ENCODE results near the gene PAOX. TPM values are rescaled to one million over a fixed set of nuclear protein-coding genes. Genes with fewer than 3 reads are reported as not detected.
A peak's percentile ranks its signal among the peaks of the same experiment; 100 is the strongest.

Gene PAOX
- total RNA-seq, 1 donor from 2014 or later, result 6.3 TPM

GRCh38 chr10:133419211-133419950 is 40.3 kb downstream of the PAOX start:
- no peak for TF ChIP-seq CTCF (IDR thresholded peaks at IDR 0.05)
- Mint-ChIP-seq H3K4me1 (ENCODE audit: low read depth) (no peaks in the 10 kb centered on the region), H3K4me3 (ENCODE audit: unreplicated experiment) (no peak overlapping the region), H3K27me3 (ENCODE audit: low read depth) (no peaks in the 10 kb centered on the region), H3K36me3 (ENCODE audit: low read depth) (peaks cover 13% of the 10 kb centered on the region), H3K9me3 (ENCODE audit: low read depth) (no peaks in the 10 kb centered on the region), H3K27ac (ENCODE audit: unreplicated experiment) (no peak overlapping the region)
- DNase-seq (ENCODE audit: low spot score), result peak; percentile 88

- no peaks in the 10 kb centered on the region for H3K27me3 Mint-ChIP-seq (ENCODE audit: low read depth)
- H3K9me3 Mint-ChIP-seq (ENCODE audit: low read depth), result no peaks in the 10 kb centered on the region
- DNase-seq (ENCODE audit: low spot score), result no peak
- no peak overlapping the region for H3K27ac Mint-ChIP-seq (ENCODE audit: unreplicated experiment)
- H3K36me3 Mint-ChIP-seq (ENCODE audit: low read depth), result peaks cover 13% of the 10 kb centered on the region
- H3K4me3 Mint-ChIP-seq (ENCODE audit: unreplicated experiment), result no peak overlapping the region
- H3K4me1 Mint-ChIP-seq (ENCODE audit: low read depth), result no peaks in the 10 kb centered on the region
- no peak for TF ChIP-seq CTCF (IDR thresholded peaks at IDR 0.05)
Measured at GRCh38 chr10:133420028-133420427, 41.0 kb downstream of the PAOX start.

GRCh38 chr10:133420579-133420978 is 41.5 kb downstream of the PAOX start:
- Mint-ChIP-seq H3K9me3 (ENCODE audit: low read depth) (no peaks in the 10 kb centered on the region), H3K27me3 (ENCODE audit: low read depth) (no peaks in the 10 kb centered on the region), H3K4me3 (ENCODE audit: unreplicated experiment) (no peak overlapping the region), H3K27ac (ENCODE audit: unreplicated experiment) (no peak overlapping the region), H3K4me1 (ENCODE audit: low read depth) (no peaks in the 10 kb centered on the region), H3K36me3 (ENCODE audit: low read depth) (peaks cover 8% of the 10 kb centered on the region)
- no peak for DNase-seq (ENCODE audit: low spot score)
- TF ChIP-seq CTCF (IDR thresholded peaks at IDR 0.05), result no peak

GRCh38 chr10:133421336-133422222 is 42.5 kb downstream of the PAOX start:
- TF ChIP-seq CTCF (IDR thresholded peaks at IDR 0.05), result no peak
- Mint-ChIP-seq H3K9me3 (ENCODE audit: low read depth) (no peaks in the 10 kb centered on the region), H3K4me1 (ENCODE audit: low read depth) (no peaks in the 10 kb centered on the region), H3K27ac (ENCODE audit: unreplicated experiment) (no peak overlapping the region), H3K36me3 (ENCODE audit: low read depth) (peaks cover 5% of the 10 kb centered on the region), H3K4me3 (ENCODE audit: unreplicated experiment) (no peak overlapping the region), H3K27me3 (ENCODE audit: low read depth) (no peaks in the 10 kb centered on the region)
- DNase-seq (ENCODE audit: low spot score), result no peak

- Mint-ChIP-seq H3K9me3 (ENCODE audit: low read depth) (no peaks in the 10 kb centered on the region), H3K4me3 (ENCODE audit: unreplicated experiment) (no peak overlapping the region), H3K27me3 (ENCODE audit: low read depth) (no peaks in the 10 kb centered on the region), H3K4me1 (ENCODE audit: low read depth) (no peaks in the 10 kb centered on the region), H3K27ac (ENCODE audit: unreplicated experiment) (no peak overlapping the region), H3K36me3 (ENCODE audit: low read depth) (peaks cover 5% of the 10 kb centered on the region)
- no peak for TF ChIP-seq CTCF (IDR thresholded peaks at IDR 0.05)
- DNase-seq (ENCODE audit: low spot score), result no peak
Measured at GRCh38 chr10:133422223-133422806, 43.3 kb downstream of the PAOX start.

All from chondrocyte (in vitro differentiated cells).